ENCODE data around the gene BBS1.

- TF ChIP-seq CTCF (IDR thresholded peaks at IDR 0.05): no peak
- TF ChIP-seq POLR2AphosphoS5 (IDR thresholded peaks at IDR 0.05): no peak
- no peak for TF ChIP-seq POLR2A (IDR thresholded peaks at IDR 0.05)
These were observed 18.1 kb upstream of the BBS1 start for GRCh38 chr11:66492161-66492865.
